ENCODE data around the gene TMEM217.

- TF ChIP-seq POLR2A (IDR thresholded peaks at IDR 0.05) (no peak), CTCF (IDR thresholded peaks at IDR 0.05) (no peak), EP300 (IDR thresholded peaks at IDR 0.05) (no peak)
Measured at GRCh38 chr6:37284781-37285180, 26.8 kb upstream of the TMEM217 start.
